HG03575 (cell line): ENCODE data around the gene SLC24A3.

Source experiments
- ATAC-seq: cut with Tn5 transposase; IDR thresholded peaks from one replicate; pipeline ENCODE4 v1.9.1; 2021; ENCODE audit not compliant: unreplicated experiment, insufficient number of reproducible peaks, low FRiP score; ENCODE audit errors: extremely low read depth

The SLC24A3 gene

DNA sequence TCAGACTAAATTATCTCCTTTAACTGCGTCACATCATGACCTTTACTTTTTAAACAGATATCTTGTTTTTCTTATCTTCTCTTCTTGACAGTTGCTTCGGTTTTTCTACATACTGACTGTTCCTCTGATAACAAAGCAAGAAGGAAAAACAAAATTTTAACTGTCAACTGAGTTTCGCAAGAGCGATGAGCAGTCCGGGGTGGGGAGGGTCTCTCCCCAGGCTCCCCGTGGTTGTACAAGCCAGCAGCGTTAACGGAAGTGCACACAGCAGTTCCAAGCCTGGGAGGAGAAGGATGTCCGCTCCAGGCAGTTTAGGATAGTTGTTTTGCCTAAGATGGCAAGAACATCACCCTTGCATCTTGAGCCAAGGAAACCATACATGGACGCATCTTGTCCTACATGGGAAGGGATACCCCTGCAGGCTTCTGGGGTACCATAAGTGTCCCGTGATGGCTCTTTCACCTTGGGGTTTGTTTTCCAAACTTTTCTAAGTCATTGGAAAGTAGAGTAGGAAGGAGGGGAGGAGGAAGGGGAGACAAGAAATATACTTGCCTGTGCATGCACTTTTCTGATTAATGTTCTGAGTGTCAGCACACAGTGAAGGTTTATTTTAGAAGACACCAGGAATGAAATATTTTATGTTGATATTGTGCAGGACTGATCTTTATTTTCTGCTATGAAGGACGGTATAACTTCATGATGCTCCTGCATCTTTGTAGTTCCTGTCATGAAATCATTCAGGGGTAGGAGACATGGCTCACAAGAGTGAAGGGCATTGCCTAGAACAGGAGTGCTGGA, 20.8 kb downstream of the SLC24A3 start:
- no peak for ATAC-seq

DNA sequence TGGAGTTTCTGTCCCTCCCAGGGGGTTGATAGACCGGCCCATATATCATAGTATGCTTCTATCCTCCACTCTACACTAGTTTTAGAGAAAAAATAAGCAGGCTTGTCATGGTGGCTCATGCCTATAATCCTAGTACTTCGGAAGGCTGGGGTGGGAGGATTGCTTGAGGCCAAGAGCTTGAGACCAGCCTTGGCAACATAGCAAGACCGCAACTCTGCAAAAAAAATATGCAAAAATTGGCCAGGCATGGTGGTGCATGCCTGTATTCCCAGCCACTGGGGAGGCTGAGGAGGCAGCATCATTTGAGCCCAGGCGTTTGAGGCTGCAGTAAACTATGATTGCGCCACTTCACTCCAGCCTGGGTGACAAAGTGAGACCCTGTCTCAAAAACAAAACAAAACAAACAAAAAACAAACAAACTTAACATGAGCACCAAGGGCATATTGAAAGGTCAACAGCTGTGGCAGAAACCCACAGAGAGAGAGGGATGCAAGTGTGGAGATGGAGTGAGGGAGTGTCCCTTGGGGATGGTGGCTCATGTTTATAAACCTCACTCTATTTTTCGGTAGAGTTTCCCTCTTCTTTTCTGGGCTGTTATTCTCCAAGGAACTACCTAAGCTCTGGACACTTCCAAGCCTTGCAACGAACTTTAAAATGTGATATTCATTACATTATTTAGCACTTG, 24.1 kb downstream of the SLC24A3 start:
- ATAC-seq, result no peak

DNA sequence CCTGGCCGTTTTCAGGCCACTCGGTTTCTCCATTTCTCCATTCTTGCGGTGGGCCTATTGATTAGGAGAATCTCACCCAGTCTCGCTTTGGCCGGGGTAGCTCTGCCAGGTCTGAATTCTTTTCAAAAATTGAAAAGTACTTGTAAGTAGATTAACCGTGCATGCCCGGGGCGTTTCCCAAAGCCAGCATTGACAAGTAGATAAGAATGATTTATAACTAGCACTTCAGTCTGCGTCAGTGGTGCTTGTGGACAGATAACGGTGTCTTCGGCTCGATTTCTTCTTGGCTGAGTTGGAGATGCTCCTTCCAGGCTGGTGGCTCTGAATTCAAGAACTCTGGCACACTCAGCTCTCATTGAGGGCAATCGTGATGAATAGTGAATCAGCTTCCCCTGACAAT, 29.0 kb downstream of the SLC24A3 start:
- no peak for ATAC-seq

DNA sequence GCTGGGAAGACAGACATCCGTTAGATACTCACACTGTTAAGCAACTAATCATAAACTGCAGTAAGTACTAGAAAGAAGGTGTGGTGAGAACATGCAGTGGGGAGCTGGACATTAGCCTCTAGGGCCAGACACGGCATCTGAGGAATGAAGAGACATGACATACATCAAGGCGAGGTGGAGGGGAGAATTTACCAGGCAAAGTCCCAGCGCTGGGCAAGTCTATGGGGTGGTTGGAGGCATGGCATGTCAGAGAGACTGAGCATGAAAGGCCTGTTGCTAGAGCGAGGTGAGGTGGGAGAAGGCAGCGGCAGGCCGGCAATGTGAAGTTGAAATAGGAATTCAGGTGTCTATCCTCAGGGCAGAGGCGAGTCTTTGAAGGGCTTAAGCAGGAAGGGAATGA, 31.8 kb downstream of the SLC24A3 start:
- ATAC-seq, result no peak

DNA sequence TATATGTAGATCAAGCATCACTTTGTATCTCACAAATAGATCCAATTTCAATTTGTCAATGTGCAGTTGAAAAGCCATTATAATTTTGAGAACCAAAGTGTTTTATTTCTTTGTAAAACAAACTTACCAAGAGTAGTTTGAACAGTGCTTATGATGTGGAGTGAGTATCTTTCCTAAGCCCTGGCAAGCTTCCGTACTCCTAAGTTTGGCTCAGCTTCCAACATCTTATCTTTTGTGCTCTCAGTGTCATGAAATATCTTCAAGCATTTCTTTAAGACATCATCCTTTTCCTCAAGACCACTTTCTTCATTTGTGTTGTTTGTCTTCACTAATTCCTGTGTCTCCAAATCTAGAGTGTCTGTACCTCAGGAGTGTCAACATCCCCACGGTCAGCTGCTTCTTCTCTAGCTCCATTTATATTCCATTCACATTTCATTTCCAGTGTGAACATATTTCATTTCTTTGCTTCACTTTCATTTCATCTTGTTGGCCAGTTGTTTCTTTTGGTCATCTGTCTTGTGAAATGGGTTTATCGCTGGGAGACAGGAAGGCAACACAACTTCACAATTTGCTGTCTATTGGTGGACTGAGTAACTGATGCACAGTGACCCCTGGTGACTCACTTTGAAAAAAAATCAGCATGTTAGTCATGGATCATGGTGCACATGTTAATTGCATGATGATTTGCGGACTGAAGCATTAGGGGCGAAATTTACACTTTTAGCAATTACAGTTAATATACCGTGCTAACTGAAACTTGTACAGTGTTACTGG, 36.9 kb downstream of the SLC24A3 start:
- no peak for ATAC-seq

DNA sequence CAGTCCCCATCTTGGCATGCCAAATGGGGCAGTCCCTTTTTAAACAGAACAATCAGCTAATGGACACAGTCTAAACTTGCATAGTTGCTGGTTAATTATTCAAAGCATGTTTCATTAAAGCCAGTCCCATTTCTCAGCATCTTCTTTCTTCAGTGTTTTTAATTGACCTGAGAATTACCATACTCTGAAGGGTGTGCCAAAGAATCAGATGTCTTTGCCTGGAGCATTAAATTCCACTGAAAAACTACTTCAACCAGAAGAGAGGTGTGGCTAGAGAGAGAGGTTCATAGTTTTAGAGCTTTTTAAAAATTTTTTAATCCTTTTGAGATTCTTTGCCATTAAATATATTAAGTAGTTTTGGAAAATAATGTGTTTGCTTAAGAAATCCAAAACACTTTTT, 37.9 kb downstream of the SLC24A3 start:
- no peak for ATAC-seq

DNA sequence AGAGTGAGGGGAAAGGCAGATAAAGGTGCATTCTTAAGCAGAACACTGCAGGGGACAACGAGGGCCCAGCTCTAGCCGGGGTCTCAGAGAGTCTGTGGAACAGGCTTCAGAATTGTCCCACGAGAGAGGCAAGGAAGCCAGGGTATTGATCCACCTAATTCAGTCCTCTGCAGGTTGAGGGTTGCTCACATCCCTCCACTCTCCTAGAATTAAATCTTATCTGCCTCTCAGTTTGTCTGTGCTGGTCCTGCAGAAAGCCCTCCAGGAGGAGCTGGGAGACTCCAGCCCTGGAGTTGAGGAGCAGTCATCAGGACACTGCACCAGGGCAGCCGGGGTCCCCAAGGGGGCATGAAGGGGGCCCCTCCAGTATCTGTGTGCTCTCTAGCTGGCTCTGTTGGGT, 39.1 kb downstream of the SLC24A3 start:
- ATAC-seq, result no peak

DNA sequence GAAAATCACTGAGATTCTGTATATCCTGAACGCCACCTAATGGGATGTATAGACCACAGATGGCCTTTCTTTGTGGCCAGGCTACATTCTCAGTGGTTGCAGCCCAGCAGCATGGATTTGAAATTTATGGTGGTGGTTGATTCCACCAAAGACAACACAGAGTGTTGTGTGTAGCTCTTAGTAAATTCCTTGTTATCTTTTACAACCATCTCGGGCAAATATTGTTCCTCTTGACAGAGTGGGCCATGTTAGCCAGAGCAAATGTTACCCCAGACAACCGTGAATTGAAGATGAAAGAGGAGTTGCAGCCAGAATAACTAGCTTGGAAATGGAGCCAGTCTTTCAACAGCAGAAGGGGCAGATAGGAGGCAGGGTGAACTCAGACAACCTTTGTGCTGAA, 39.5 kb downstream of the SLC24A3 start:
- ATAC-seq, result no peak

DNA sequence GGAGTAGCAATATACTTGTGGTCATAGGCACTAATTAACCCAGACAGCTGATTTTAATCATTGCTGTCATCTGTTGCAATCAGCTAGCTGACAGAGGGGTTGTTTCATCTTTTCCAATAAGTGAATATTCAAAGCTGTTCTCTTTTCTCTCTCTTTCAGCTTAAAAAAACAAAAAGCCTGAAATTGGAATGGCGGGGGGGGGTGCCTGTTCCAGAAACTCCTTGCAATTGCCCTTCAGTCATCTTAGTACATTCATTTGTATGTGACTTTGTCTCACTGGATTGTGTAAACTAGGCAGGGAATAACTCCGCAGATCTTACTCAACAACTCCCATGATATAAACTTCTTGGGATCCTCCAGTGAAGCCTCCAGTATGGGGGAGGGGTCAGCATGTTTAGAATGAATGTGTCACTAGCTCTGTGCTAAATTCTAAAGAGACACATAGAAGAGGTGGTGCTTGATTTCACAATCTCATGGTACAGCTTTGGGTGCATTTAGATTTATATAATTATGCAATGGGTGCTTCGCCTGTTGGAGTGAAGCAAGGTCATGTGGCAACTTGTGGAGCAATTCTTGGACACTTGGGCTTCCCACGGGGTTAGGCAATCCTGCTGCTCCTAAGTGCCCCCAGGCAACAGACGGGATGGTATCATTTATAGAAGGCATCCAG, 40.1 kb downstream of the SLC24A3 start:
- ATAC-seq, result no peak

DNA sequence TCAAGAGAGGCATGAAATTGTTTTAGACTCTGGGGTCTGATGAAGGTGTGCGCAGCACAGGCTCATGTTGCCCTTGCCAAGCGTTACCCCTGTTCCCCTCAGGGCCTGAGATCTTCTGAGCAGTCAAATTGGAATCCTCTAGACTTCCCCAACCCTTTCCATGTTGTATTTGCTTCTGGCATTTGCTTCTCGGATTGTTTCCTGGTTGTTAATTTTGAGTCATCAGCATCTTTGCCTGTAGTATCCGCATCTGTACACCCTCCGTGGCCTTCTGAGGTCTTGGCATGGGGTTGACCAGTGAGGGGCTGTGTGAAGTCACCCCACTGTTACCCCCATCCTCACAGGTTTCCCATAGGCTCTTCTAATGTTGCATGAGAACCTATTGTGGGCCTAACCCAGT, 40.9 kb downstream of the SLC24A3 start:
- ATAC-seq, result no peak

DNA sequence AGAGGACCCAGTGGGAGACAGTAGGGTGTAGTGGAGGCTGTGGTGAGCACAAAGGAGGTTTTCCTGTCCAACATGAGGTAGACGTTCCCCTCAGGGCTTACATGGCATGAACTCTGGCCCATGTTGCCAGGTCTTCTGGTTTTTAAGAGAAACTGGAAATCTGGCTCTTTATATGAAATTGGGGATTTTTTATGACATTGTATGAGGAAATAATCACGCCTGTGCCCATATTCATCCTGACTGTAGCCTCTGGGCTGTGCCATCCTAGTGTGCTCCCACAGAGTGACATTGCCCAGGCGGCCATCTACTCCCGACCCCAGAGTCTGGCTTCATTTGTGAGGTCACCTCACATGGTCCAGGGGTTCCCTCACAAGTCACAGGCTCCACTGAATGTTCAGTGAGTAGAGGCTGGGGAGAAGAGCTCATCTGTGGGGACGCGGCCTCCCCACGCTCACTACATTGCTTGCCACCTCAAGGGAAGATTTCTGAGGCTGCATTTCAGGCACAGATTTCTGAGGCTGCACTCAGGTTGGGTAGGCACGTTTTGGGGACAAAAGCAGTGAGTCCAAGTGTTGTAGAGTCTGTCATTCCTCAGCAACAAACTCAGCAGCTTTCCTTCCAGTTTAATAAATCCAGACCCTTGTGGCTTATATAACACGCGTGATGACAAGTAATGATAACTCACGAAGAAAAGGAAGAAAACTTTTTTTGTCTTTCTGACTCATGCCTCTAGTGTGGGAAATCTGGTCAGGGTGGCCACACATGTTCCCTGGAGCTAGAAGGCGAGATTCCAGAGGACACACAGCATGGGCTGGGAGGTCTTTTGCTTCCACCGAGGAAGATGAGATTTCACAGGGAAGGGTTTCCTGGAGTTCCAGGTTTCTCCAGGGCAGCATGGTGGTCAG, 41.7 kb downstream of the SLC24A3 start:
- ATAC-seq, result no peak

DNA sequence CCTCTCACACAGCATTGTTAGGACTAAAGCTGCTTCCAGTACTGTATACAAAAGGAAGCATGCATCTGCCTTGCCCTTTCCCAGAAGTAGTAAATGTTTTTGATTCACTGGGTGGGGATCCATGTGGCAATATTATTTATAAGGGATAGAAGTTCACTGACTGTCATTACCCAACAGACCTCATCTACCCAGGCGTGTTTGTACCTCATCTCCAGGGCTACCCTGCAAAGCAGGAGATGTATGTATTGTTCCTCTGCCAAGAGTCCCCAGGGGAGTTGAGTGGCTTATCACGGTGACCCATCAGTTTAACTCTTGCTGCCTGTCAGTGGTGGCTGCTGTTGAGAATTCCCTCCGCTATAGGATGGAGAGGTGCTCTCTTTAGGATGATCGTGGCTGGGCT, 42.5 kb downstream of the SLC24A3 start:
- ATAC-seq, result no peak

DNA sequence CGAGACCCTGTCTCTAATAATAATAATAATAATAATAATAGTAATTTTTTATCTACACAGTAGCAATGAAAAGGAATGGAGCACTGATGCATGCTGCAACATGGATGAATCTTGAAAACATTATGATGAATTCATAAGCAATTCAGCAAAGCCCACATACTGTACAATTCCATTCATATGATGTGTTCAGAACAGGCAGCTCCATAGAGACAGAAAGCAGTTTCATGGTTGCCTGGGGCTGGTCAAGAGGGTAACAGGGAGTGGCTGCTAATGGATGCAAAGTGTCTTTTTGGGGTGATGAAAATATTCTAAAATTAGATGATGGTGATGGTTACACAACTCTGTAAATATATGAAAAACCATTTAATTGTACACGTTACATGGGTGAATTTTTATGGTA, 43.6 kb downstream of the SLC24A3 start:
- ATAC-seq, result no peak

DNA sequence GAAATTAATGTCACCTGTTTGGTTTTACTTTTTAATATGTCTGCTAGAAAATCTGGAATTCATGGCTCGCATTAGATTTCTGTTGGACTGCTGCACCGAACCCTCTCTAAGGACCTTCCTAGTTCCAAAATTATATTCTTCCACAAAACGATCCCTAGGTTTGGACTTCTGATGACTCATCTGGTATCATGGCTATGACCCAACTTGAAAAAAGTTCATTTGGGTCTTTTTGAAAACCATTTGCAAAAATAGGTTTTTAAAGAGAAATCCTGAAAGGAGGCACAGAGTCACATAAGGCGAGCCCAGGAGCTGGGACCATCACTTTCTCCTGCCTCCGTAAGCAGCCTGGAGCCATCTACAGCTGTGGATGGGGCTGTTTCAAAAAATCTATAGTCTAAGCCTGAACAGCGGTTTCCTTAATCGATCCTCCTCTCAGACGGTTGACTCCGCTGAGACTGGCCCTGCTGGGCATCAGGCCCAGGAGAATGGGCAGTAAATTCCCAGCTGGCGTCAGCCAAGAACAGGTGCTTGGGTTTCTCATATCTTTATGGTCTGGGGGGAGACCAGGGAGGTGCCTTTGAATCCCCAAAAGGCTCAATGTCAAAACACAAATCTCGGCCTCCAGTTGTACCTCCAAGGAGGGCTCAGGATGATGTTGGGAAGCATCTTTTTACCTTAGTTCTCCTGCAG, 44.6 kb downstream of the SLC24A3 start:
- ATAC-seq, result no peak

DNA sequence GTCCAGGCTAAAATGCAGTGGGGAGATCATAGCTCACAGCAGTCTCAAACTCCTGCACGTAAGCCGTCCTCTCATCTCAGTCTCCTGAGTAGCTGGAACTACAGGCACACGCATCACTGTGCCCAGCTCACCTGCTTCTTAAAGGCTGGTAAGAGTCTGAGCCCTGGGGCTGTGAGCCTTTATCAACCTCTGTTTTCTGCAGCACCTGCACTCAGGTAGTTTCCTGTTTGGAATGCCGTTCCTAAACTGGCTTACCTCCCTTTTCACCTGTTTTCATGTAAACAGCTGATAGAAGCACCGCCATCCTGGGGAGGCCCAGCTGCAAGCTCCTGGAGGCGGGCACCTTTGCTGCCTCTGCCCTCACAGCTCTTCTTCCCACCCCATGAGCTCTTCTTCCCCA, 45.4 kb downstream of the SLC24A3 start:
- ATAC-seq, result no peak

DNA sequence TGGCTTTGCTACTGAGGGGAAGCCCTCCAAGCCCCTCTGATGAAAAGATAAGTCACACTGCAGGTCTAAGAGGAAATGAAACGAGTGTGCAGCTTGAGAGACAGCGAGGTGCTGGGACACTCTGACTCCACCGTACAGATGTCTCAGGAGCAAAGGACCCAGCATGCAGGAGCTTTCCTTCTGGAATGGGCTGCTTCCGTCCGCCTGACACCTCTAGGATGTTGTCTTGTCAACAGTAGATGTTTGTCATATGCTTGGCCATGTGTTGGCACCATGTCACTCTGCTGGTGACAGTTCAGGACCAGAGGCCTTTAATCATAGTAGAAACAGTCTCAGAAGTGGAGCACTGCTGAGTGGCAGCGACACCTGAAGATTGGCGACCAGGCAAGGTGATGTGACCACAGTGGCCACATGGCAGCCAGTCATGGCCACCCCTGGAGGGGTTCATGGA, 46.7 kb downstream of the SLC24A3 start:
- no peak for ATAC-seq

DNA sequence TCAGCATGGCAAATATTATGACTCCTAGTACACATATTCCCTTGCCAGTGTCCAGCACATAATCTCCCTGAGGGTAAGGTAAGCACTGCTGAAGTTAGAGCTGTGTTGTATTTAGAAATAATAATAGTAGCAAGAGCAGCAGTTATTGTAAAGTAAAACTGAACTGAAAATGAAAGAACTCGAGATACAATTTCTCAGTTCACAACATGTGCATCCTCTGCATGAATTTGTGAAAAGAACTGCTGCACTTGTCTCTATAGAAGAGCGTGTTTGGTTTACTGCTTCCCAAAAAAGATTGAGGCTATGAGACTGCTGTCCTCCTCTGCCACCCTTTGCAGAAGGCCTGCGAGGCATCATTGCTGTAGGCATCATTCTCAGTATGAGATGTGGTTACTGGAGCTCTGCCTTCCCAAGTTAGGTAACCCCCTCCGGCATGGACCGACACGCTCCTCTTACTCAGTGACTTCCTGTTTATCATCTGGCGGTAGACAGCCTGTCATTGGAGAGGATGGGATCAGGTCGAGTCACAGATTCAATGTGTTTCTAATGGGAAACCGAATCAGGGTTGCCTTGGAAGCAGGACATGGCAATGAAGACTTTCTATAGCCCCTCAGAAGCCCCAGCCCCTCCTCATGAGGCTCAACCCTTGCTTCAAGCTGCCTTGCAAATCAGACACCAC, 48.1 kb downstream of the SLC24A3 start:
- ATAC-seq, result no peak
